ENCODE data around the gene ARHGAP10.

- TF ChIP-seq, protein P1, sequence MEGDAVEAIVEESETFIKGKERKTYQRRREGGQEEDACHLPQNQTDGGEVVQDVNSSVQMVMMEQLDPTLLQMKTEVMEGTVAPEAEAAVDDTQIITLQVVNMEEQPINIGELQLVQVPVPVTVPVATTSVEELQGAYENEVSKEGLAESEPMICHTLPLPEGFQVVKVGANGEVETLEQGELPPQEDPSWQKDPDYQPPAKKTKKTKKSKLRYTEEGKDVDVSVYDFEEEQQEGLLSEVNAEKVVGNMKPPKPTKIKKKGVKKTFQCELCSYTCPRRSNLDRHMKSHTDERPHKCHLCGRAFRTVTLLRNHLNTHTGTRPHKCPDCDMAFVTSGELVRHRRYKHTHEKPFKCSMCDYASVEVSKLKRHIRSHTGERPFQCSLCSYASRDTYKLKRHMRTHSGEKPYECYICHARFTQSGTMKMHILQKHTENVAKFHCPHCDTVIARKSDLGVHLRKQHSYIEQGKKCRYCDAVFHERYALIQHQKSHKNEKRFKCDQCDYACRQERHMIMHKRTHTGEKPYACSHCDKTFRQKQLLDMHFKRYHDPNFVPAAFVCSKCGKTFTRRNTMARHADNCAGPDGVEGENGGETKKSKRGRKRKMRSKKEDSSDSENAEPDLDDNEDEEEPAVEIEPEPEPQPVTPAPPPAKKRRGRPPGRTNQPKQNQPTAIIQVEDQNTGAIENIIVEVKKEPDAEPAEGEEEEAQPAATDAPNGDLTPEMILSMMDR (IDR thresholded peaks at IDR 0.05) = no peak
- TF ChIP-seq POLR2A (IDR thresholded peaks at IDR 0.05) = no peak
Measured at GRCh38 chr4:147693218-147693617, 38.7 kb upstream of the ARHGAP10 start.
